Stimulated activated CD4-positive, alpha-beta T cell treated with anti-CD3 and anti-CD28 coated beads, Interleukin-2, amount 100 ng/mL, for 4 hours (primary cell): ENCODE data around the gene EAF1.
"Not testable (repeated sequence)": the region's sequence is repeated elsewhere in the genome, so short reads cannot be mapped to it uniquely, and the experiment has no call there.

Source experiments
- DNase-seq: peaks from one replicate; pipeline ENCODE4 v3.0.0-alpha.2; 2020; ENCODE audit warnings: low read depth

The EAF1 gene

GRCh38 chr3:15405448-15406050, 21.8 kb upstream of the EAF1 start:
- DNase-seq = no peak

DNA sequence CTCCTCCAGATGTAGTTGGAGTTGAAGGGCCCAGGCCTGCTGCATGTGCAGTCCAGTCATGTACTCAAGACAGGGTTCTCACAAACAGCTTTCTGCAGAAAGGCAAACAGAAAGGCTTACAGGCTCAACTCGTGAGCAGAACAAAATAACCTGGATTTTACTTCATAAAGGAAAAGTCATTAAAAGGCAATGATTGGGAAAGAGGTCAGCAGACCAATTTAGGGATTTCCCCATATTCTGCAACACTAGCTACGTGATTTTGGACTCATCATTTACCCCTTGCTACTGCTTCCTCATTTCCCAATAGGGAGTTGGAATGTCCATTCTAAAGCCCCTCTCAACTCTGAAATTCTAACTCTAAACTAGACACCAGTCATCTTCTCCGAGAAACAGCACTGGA, 18.2 kb upstream of the EAF1 start:
- no peak for DNase-seq

GRCh38 chr3:15409774-15410173, 17.6 kb upstream of the EAF1 start:
- no peak for DNase-seq

DNA sequence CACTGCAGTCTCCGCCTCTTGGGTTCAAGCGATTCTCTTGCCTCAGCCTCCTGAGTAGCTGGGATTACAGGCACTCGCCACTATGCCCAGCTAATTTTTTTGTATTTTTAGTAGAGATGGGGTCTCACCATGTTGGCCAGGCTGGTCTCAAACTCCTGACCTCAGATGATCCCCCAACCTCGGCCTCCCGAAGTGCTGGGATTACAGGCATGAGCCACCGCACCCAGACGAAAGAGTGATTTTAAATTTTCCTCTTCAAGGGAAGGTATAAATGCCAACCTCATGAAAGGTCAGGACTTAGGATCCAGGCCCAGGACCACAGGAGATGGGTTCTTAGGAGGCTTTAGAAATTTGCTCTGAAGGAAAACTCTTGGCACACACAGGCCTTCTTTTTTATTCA, 16.4 kb upstream of the EAF1 start:
- not testable (repeated sequence) for DNase-seq

DNA sequence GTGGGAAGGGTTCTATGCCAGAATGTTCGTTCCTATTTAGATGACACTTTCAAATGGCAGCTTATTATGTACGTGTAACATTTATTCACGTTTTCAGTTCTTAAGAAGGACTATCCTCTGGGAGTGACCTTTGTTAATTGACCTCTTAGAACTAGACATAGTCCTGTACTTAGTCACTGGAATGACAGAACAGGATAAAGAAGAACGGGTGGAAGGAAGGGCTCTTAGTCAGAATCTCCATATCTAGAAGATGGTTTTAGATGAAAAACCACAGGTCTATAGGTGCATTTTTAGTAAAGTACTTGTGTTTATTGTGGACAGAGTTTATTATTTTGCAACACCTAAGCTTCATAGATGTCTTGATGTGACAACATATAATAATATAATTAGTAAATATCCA, 6.5 kb upstream of the EAF1 start:
- DNase-seq = no peak

- no peak for DNase-seq
These were observed 749 bp upstream of the EAF1 start for GRCh38 chr3:15426579-15427118.

- DNase-seq = no peak
These were observed 583 bp downstream of the EAF1 start for GRCh38 chr3:15427981-15428380.

- DNase-seq = peak; percentile 11
These were observed 1.1 kb downstream of the EAF1 start for GRCh38 chr3:15428539-15428938.

- no peak for DNase-seq
These were observed 1.7 kb downstream of the EAF1 start for GRCh38 chr3:15429080-15429479.

- DNase-seq = no peak
These were observed 3.2 kb downstream of the EAF1 start for GRCh38 chr3:15430624-15431023.

- DNase-seq = no peak
These were observed 3.9 kb downstream of the EAF1 start for GRCh38 chr3:15431256-15431837.

- no peak for DNase-seq
These were observed 6.1 kb downstream of the EAF1 start for GRCh38 chr3:15433531-15433930.

DNA sequence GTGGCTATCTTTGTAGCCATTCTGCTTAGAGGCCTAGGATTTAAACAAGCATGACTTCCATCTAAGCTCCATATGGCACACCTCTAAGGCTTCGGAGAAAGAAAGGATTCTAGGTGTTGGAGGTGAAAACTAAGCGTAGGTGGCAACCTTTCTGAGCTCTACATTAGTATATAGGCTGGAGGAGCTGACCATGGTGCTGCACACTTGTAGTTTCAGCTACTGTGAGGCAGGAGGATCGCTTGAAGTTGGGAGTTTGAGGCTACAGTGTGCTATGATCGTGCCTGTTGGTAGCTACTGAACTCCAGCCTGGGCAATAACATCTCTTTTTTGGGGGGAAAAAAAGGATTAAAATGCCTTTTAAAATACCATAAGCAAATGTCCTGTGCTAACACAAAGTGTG, 7.4 kb downstream of the EAF1 start:
- DNase-seq = no peak

DNA sequence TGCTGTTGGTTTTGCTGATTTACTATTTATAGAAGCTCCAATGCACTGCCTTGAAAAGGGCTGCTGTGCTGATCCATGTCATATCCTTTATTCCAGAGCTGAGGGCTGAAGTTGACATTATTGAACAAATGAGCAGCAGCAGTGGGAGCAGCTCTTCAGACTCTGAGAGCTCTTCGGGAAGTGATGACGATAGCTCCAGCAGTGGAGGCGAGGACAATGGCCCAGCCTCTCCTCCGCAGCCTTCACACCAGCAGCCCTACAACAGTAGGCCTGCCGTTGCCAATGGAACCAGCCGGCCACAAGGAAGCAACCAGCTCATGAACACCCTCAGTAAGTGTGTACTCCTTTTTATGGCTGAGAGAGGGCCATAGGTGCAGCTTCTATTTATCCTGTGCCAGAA, 8.8 kb downstream of the EAF1 start:
- no peak for DNase-seq

GRCh38 chr3:15438983-15439382, 11.6 kb downstream of the EAF1 start:
- no peak for DNase-seq

DNA sequence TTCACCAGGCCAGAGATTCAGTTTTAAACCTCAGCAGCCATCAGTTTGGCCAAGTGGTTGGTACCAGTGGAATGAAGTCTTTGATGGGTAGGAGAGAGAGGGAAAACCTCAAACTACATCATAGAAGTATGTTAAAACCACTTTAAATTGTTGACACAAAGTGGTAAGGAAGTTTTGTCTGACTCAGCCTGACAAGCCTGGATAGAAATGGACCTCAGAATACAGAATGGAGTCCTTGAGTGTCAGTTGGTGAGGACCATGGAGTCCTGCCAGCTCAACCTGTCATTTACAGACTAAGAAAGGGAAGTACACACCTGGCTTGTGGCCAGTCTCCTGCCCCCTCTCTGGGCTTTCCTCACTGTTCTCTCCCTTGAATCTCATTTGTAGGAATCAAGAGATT, 12.1 kb downstream of the EAF1 start:
- DNase-seq = no peak

DNA sequence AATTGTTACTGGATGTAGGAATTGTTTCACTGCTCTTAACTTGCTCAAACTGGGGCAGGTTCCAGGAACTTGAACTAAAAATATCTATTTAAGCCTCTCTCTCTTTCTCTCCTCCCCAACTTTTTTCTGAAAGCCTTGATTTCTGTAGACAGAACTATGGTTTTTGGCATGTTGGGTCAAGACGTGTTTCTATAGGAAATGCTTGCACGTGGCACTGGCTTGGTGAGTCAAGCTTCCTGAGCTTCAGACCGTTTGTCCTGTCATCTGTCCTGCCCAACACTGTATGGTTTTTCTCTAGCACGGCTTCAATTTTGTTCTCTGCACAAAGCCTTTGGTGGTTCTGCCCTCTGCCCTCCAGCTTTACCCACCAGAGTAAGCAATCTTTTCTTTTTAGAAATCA, 13.5 kb downstream of the EAF1 start:
- no peak for DNase-seq

DNA sequence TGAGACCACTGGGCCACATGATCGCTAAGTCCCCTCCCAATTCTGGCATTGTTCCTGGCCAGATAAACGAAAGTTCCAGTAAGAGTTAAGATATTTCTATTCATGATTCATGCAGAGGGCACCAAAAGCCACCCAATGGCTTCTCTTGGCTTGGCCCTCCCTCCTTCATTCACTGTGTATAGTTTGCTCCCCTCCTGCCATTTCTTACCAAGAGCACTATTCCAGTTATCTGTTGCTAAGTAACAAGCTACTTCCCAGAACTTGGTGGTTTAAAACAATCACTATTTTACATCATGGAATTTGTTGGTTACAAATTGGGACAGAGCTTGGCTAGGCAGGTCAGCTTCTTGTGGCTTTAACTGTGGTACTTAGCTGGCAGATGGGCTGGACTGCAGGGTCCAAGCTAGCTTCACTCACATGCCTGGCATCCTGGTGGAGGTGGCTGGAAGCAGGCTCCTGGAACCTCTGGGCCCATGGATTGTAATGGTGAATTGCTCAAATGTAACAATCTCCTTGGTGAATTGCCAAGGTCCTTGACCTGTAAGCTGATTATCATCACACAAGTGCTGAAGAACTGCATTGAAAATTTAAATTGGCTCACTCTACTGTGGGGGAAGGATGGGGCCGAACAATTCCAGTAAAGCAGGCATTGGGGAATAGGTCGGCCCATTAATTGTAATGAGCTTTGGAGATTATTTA, 16.6 kb downstream of the EAF1 start:
- no peak for DNase-seq

DNA sequence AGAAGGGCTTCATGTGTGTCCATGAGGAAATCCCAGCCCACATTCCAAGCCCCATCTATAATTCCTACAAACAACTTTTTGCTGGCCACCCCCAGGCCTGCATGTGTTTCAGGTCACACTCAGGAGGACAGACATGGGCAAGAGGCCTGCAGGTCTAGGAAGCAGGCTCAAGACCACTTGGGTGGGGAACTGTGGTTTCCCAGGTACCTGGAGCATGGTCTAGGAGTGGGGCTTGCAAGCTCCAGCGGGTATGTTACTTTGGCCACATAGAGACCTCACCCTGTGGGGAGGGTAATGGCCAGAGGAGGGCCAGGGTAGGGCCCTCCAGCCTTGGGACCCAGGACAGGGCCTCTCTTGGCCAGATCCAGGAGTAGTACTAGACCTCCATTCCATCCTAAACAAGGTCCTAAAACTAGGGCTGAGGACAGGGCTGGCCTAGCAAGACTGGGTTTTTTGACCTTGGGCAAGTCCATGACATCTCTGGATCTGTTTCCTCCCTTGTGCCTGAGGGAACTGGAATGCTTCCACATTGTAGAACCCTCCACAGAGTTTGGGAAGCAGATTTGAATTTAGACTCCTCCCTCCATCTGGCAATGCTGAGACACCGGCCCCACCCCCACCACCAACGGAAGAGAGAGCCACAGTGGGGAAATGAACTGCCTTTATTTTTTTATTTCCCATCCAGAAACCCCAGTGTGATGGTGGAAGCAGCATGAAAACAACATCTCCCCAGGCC, 22.3 kb downstream of the EAF1 start:
- no peak for DNase-seq

DNA sequence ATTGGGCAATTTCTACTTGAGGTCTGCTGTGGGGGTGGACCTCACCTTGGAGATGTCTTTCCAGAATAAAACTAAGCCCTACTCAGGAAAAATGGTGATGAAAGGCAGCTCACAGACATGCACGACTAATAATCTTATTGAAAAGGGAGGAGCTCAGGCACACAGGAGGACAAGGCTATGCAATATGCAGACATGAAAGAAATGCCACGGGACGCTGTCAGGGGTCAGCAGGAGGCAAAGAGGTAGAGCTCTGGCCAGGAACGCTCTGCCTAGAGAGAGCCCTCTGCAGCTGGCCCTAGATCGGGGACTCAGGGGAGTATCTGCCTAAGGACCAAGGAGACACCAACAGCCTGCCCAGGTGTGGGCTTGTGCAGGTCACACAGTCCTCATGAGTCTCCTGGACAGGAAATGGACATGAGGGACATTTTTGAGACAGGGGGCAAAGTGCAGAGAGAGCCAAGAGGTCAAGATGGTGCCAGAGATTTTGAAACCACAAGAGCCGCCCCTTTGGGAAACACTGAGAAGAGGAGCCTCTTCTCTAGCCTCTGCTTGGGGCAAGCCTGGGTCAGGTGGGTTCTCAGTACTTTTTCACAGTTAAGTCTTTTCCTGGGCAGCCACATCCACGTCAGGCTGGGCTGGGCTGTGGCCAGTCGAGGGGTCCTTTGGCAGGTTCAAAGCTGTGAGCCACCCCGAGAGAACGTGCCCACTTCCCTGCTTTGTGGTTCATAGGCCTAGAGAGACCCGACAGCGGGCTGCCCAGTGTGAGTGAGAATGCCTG, 23.2 kb downstream of the EAF1 start:
- no peak for DNase-seq

DNA sequence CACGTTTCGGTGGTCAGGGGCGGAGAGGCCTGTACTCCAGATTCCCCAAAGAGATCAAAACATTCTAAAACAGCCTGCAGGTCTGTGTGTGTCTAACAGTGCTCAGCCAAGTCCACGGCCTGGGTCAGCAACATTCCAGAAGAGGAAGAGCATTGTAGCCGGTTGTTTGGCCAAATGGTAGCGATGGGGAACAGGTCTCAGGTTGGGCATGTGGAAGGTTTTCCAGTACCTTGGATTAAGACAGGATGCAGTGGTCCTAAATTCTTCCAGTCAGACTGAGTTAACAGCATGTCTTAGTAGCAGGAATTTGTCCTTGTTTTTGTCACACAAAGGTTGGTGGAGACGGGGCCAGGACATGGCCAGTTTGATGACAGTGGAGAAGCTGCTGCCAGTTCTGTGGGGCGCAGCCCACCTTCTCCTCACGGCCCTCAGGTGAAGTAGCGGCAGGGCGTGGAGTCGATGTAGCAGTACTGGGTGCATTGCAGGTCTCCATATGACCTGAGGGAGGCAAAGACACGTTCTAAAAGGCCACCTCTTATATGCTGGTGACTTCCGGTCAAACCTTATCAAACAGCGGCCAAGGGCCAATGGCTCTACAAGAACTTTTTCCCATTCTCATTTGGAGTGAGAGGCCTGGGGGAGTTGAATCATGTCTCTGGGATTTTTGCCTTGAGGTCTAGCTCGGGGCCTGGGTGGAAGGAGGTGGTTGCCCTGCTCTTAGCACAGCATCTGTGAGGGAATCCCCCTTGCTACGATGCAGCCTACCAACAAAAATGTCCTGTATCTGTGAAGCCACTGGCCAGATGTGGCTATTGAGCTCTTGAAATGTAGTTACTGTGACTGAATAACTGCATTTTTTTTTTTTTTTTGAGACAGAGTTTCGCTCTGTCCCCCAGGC, 24.1 kb downstream of the EAF1 start:
- DNase-seq = no peak
